SH-SY5Y (cell line): ENCODE data around the gene BAHD1.

Source experiments
- GATA2 ChIP-seq: IDR thresholded peaks from 2 replicates; pipeline ENCODE4 v1.6.1; 2011; ENCODE audit warnings: mild to moderate bottlenecking, low read depth, low read length
- GATA3 ChIP-seq: IDR thresholded peaks from 2 replicates; pipeline ENCODE4 v1.6.1; 2011; ENCODE audit warnings: low read depth, mild to moderate bottlenecking, low read length, moderate library complexity

DNA sequence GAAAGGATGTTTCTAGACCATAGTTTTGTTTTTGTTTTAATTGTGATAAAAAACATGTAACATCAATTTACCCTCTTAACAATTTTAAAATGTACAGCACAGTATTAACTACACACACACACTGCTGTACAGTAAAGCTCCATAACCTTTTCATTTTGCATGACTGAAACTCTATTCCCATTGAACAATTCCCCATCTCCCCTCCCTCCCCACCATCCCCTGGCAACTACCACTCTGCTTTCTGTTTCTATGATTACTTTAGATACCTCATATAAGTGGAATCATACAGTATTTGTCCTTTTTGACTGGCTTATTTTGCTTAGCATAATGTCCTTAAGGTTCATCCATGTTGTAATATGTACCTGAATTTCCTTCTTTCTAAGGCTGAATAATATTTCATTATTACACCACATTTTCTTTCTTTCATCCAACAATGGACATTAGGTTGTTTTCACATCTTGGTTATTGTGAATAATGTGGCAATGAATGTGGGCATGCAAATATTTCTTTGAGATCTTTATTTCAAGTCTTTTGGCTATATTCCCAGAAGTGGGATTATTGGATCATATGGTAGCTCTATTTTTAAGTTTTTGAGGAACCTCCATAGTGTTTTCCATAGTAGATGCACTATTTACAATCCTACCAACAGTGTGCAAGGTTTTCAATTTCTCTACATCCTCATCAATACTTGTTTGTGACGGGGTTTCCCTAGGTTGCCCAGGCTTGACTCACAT, 40.8 kb downstream of the BAHD1 start:
- TF ChIP-seq GATA2: no peak
- TF ChIP-seq GATA3: no peak
